HG02678 (cell line): ENCODE measurements around the gene OXNAD1.

ENCODE experiments used
- ATAC-seq: cut with Tn5 transposase; IDR thresholded peaks from one replicate; pipeline ENCODE4 v1.9.1; 2021; ENCODE audit warnings: mild to moderate bottlenecking, moderate library complexity; ENCODE audit not compliant: unreplicated experiment

Gene OXNAD1

DNA sequence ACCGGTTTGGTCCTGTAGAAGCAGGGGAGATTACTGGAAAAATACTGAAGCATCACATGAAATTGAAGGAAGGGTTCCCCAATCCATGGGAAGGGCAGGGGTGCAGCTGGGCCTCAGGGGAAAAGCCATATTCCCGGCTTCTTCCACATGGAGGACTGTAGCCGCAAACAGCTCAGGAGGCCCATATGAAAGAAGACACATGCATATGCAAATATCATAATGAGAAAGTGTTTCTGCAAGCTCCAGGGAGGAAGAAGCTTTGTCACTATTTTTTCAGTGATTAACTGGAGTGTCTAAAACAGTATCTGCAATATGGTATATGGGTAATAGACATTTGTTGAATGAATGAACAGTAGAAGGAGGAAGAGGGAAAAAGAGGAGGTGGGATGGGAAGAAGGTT is 19.4 kb upstream of the OXNAD1 start:
- no peak for ATAC-seq

DNA sequence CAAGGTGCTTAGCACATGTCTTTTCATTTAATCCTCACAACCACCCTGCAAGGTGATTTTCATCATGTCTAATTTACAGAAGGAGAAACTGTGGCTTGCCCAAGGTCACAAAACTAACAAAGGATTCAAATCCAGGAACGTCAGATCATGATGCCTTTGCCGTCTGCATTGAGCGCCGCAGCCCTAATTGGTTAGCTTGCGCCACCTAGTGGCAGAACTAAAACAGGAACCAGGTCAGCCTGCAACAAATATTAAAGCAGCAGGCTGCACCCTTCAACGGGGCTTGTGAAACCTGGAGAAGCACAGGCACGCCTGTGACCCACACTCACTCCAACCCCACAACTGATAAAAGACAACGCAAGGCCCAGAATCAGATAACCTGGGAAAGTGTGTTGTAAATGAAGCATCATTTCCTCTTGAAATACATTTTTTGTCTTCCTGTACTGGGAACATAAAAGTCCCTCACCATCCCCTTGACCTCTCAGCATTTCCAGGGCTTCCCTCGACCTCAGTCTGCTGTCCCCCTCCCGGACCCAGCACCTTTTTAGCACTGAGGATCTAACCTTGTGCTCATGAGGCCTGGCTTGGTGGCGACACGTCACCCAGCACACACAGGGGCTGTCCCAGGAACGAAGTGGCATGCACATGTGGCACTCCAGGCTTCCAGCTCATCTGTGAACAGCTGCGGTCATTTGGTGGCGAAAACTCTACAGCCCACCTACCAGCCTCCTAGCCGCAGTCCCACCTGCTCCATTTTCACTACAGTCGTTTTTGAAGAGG is 17.5 kb upstream of the OXNAD1 start:
- peak; percentile 80 for ATAC-seq

DNA sequence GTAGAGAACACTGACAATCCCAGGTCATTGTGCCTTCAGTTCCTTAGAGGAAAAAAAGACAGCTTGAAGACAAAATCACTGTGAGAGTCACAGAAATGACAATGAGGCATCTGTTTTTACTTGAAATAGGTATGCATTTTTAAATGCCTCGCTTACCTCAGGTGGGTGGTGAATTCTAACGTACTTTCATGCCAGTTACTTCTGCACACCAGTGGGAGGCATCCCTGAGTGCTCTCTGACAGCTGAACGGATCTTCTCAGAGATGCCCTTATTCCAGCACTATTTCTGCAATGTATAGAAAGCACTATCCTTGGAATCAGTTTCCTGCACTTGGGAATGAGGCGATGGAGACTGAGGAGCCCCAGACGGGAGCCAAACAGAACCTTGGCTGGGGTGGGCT is 16.5 kb upstream of the OXNAD1 start:
- ATAC-seq = no peak

DNA sequence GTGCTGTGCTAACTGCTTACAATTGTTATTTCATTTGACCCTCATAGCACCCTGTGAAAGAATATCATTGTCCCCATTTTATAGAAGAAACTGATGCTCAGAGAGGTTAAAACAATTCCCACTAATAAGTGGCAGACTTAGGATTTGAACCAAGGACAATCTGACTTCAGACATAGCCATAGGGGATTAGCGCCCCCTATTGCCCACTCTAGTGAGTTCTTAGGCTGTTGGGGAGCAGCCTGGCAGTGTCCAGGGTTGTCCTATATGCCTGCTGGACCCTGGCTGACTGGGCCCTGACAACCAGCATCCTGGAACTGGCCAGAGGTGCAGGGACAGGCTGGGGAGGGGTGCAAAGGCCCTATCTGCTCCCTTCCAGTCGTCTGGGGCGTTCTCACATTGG is 15.7 kb upstream of the OXNAD1 start:
- ATAC-seq = no peak

DNA sequence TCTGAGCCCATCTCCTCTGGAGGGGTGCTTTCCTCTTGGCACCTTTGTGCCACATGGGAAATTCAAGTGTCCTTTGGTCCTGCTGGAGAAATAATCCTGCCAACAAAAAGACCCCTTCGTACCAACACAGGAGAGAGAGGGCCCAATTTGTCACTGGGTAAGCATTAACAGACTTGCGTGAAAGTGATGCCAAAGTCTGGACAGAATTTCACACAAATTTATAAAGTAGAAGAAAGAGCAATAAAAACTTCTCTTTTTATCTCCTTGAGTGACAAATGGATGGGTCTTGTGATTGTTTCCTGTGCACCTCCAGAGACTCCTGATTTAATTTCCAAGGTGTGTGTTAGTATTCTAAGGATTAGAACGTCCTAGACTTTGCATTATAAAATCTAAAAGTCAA is 15.1 kb upstream of the OXNAD1 start:
- ATAC-seq = no peak

DNA sequence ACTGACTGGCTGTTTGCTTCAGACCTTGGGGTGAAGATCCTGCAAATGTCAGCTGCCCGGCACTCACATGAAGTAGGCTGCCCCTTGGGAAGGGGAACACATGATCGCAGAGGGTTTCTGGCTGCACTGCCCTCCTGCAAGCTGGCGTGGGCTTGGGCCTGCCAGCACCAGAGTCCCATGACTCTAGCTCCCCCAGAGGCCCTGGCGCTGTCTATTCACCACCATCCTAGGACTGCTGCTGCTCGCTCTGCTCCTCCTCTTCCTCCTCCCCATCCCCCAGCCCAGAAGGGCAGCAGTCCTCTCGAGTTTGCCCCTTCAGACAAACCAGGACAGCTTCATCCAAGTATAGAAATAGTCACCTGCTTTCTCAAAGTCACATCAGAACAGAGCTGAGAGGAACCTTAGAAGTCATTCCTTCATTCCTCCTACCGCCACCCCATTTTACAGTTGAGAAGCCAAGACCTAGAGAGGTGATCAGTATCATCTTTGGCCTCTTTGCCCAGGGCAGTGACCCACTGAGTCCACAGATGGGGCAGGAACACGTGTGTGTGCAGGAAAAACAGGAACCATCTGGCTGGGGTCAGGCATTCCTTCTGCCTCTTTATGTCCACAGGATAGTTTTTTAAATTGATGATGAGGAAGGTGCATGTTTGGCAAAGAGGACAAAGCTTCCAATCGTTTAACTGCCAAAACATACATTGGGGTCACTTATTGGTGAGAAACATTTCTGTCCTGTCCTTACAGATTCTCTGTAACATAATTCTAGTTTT is 13.5 kb upstream of the OXNAD1 start:
- no peak for ATAC-seq

DNA sequence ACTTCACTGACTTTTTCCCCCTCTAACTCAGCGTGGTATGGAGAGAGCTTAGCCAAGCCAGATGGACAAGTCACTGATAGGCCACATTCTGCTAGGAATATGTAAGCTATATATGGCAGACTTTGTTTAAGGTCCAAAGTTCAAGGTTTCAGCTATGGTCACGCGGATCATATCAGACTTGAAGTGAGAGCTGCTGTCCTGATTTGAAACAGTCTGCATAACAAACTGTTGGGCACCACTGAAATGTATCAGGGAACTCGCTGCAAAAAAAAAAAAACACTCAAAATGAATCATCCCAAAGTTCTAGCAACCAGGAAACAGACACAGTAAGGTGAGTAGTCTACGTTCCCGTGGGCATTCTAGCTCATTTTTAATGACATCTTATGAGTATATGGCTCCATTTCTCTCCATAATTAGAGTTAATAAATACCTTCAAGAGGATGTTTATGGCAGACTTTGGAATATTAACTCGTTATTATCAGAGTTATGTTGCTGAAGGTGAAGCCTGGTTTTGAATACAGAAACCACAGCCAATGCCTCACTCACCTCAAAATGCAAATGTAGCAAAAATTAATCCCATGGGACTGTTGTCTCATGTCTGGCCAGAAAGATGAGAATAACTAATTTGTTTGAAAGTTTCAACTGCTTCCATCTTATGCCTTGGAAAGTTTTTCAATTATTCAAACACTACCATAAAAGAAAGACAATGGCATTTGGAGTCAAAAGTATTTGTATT is 12.6 kb upstream of the OXNAD1 start:
- ATAC-seq = peak; percentile 35

DNA sequence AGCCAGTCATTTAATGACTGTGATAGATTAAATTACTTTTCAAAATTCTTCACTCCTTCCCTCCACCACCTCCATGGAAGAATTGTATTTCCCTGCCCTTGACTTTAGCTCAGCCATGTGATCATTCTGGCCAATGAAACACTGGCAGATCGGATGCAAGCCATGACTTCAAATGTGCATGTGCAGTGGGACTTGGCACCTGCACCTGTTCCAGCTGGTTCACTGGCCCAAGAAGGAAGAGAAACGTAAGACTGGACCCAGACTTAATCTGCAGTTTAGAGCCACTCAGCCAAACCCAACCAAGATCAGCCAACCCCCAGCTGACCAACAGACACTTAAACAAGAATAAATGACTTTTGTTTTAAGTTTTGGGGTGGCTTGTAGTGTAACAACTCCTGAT is 12.0 kb upstream of the OXNAD1 start:
- ATAC-seq = no peak

DNA sequence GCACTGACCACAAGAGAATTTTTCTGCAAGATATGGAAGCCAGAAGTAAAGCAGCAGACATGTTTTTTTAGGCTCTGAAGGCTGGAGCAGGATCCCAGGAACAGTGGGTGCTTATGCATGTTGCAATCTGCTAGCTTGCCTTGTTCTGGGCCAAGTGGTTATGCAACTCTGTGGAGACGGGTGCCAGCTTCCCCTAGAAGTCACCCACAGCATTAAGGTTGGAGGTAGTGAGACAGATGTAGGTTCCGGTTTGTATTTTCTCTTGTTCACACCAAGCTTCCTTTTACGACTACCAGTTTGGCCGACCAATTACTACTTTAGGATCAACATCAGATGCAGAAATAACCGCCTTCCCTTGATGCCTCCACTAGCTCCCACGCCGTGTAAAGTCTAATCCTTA is 11.4 kb upstream of the OXNAD1 start:
- no peak for ATAC-seq

DNA sequence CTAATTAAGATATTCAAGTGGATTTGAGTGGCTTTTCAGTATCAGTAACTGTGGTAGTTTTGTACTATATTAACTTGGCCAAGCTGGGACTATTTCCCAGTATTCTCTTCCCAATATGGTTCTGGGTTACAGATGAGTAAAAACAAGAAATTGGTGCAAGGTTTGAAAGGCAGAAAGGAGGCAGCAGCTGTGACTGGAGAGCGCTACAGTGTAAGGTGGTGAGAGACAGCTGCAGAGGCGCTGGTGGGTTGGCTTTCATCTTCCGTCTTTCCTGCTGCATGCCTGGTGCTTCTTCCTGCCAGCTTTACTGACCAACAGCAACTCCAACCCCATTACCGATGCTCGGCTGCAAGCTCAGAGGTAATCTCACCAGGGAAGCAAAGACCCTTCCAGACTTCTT is 10.1 kb upstream of the OXNAD1 start:
- no peak for ATAC-seq

DNA sequence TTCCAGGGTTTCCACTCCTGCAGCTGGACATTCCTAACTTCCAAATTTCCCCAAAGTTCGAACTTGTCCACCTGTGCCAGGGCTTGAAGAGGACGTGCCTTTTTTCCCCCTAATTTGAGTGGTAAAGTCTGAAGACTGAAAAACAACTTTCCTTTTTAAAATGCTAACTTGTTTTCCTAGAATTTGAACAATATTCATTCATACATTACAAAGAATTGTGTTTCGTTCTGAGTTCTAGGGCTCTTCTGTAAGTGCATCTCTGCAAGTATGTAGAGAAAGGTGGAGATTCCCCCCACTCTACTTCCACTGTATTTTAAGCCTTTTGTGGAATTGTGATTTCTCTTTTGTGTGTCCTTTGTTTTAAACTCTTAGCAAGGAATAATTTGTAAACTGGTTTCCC is 9.7 kb upstream of the OXNAD1 start:
- ATAC-seq = no peak

DNA sequence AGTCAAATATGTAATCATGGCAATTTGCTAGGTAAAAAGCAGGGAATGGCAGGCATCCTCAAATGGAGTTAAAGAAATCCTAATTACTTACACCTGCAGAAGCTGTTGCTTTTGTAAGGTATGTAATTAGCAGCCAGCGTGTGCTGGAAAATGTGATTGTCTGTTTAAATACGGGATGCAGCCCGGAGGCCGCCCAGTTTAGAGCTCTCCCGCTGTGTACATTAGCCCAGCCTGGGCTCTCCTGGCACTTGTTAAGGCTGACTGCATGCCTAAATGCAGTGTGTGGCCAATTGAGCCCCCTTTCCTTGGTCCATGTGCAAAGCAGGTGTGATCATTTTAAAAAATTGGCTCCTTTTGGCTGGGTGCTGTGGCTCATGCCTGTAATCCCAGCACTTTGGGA is 9.3 kb upstream of the OXNAD1 start:
- no peak for ATAC-seq

DNA sequence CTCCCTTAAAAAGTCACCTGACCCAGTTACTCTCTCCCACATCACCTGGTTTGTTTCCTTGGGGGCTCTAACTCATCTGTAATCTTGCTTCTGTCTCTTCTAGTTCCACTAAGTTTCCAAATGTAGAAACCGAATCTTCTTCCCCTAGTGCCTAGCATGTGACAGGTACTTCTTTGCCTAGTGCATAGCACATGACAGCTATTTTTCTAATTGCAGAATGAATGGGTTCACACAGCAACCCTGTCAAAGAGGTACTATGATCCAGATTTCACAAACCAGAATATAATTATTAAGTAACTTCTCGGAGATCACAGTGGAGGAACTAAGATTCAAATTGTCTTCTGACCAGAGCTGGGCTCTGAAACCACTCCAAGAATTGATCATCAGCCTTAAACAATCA is 7.7 kb upstream of the OXNAD1 start:
- no peak for ATAC-seq

DNA sequence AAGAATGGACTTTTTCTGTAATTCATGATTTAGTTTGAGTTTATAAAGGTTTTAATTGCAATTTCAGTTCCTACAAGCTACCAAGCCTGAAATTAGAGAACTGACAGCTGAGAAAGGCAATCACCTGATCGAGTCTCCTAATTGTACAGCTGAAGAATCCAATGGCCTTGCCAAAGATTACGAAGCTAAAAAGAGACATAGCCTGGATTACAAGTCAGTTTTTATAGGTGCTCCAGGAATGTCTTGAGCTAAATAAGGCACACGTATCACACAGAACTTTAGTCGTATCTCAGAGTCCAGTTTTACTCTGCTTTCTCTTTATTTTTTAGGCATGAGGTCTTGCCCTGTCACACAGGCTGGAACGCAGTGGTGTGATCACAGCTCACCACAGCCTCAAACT is 6.8 kb upstream of the OXNAD1 start:
- ATAC-seq = no peak

DNA sequence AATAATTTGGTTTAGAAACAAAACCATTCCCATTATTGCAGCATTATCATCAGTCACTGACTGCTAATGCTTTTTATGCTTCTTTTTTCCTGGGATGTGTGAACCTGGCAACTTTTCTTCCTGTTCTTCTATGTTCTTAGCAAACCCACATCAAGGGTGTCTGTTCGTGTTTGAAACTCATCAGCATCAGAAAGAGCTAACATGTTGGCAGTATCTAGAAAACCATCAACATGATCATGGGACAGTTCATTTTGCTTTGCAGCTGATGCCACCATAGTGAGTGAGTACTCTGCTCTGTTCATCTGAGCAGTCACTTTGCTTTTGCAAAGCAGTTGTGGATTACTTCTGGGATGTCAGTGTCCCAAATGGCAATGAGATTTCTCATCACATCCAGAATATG is 6.1 kb upstream of the OXNAD1 start:
- no peak for ATAC-seq

DNA sequence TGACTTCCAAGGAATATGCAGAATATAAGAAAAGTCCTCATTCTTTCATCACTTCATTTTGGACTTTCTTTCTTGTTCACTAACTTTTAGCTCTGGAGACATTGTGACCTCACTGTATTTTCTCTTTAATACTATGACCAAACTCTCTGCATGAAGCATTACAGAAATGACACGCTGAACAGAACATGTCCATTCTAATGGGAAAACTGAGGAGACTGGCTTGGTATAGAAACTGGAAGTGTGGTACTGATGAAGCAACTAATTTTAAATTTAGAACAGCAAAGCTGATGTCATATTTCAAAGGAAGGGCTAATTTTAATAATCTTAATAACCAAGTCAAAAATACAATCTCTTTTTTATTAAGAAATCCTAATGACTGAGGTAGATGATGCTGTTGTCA is 5.0 kb upstream of the OXNAD1 start:
- ATAC-seq = no peak

DNA sequence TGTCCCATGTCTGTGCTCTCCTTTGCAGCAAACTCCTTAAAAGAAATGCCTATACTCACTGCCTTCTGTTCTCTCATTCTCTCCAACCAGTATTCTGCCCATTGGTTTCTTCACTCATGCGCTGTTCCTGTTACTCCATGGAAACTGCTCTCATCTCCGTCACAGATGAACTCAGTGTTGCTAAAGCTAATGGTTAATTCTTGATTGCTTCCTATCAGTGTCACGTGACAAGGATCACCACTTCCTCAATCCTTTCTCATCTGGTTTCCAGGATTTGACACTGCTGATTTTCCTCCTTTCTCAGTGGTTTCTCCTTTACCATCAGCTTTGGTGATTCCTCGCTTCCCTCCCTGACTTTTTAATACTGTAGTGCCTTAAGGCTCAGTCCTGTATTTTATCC is 2.8 kb upstream of the OXNAD1 start:
- ATAC-seq = no peak

DNA sequence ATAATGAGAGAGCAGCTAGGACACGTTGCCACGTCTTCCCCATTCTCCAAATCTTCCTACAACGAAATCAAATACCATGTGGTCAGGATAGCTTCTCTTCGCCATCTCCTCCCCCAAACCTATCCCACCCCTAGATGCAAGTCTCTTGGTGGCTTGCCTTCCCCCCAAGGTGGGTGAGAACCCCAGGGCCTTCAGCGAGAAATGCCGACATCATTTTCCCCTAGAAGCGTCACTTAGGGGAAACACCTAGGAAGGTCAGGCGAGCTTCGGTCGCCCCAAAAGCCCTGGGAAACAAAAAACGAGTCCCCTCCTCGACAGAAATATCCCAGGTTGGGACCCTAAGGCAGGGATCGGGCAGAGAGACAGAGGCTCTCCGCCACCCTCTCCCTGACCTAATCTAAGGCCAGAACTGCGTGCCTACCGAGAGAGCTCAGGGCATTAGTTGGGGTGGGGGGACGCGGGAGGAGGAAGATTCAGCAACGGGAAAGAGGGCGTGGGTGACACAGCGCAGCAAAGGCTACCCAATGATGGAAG is 771 bp upstream of the OXNAD1 start:
- no peak for ATAC-seq

DNA sequence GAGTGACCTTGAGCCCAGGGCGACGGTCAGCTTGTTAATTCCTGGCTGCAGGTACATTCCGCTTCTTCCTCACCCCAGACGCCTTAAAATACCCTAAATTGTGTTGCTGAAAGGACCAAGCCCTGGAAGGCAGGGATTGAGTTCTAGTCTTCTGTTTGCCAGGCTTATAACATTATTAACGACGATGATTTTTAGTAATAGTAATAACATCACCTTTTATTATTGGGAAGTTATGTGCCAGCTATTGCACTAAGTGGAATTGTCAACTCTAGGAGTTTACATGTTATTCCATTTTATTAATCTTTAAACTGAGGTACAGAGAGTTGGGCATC is 409 bp downstream of the OXNAD1 start:
- ATAC-seq = no peak

DNA sequence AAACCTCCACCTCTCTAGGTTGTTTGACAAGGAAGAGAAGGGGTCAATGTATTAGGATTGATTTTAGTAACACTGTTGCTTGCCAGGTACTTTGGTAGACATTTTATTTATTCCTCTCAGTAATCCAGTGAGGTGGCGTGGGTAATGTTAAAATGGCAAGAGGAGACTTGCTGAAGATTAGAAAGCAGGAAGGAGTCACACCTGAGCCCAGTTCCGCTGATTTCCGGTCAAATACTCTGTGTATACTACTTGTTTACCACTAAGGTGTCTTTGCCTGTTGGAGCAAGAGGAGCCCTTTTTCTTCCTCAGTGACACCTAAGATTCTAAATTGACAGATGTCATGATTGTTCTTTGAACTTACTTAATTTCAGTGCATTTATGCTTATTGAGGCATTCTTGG is 1.7 kb downstream of the OXNAD1 start:
- no peak for ATAC-seq

DNA sequence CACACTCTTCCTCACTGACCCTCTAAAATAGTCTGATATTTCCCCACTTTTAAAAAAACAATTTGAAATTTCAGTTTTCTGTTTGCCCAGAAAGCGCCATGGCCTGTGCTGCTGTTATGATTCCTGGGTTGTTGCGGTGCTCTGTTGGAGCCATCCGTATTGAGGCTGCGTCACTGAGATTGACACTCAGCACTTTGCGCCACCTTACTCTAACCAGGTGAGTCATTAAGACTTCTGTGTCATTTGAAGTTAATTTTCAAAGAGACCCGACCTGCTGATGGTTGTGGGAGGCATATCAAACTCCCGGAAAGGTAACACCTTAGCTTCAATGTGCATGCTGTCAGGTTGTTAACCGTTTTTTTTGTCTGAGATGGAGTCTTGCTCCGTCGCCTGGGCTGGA is 5.8 kb downstream of the OXNAD1 start:
- ATAC-seq = no peak

DNA sequence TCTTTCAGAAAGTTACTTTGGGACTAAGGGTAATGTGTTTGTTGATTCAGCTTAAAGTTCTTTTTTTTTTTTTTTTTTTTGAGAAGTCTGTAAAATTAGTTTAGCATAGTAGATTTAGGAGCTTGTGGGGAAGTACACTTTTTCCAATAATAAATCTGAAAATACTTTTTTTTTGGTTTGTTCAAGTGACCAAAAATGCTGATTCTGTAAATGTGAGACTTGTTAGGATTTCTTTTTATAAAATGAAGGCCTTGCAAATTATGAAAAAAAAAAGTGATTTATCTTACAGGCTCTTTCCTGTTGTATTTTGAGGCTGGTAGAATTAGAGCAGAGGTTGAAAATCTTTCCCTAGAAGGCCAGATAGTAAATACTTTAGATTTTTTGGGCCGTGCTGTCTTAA is 7.6 kb downstream of the OXNAD1 start:
- no peak for ATAC-seq
